CD4-positive, alpha-beta T cell (primary cell): ENCODE results near the gene PPP1R9B. TPM values are rescaled to one million over a fixed set of nuclear protein-coding genes. Genes with fewer than 3 reads are reported as not detected.

Experiments used
- ATAC-seq: fragments of 200-7000 bp; cut with Tn5 transposase; one replicate; pipeline ENCODE4 v1.10.0; 2022; ENCODE audit warnings: mild to moderate bottlenecking; ENCODE audit not compliant: poor library complexity
- CTCF ChIA-PET: fragments of 350-600 bp; sonication (Branson Sonifier 250); formaldehyde crosslinking; loops from one replicate; lab custom pipeline; 2021; ENCODE audit warnings: antibody characterized with exemption, inconsistent platforms; lab: Charles Lee
- POLR2A ChIA-PET: fragments of 350-600 bp; sonication (Branson Sonifier 250); formaldehyde crosslinking; loops from one replicate; lab custom pipeline; 2021; ENCODE audit warnings: antibody characterized with exemption, inconsistent platforms; lab: Charles Lee
- DNase-seq, 14 experiments: peaks; one replicate each; pipeline ENCODE4 v3.0.0-alpha.2; 2013 to 2020; ENCODE audit warnings: mixed read lengths in 2 of 14
- H3K27ac ChIP-seq, 2 donors: one replicate each; pipeline versions ENCODE4 v1.5.1 to v1.7.0; 2013; ENCODE audit warnings: low read length in 2 of 2, low read depth in 1 of 2, mild to moderate bottlenecking in 1 of 2
- H3K27me3 ChIP-seq, 2 experiments: 1 replicate in 1 of 2; 2 replicates in 1 of 2; pipeline versions ENCODE4 v1.6.1 to v1.7.0; 2013; ENCODE audit warnings: low read length in 2 of 2, control low read depth in 1 of 2, mild to moderate bottlenecking in 1 of 2, moderate library complexity in 1 of 2; ENCODE audit not compliant: insufficient read depth in 2 of 2, control insufficient read depth in 1 of 2
- H3K36me3 ChIP-seq: one replicate; pipeline ENCODE4 v1.6.1; 2013; ENCODE audit warnings: low read length, control low read depth; ENCODE audit not compliant: insufficient read depth
- H3K4me1 ChIP-seq: one replicate; pipeline ENCODE4 v1.6.1; 2013; ENCODE audit warnings: low read length, control low read depth; ENCODE audit not compliant: insufficient read depth
- H3K4me3 ChIP-seq: one replicate; pipeline ENCODE4 v1.5.1; 2013; ENCODE audit warnings: mild to moderate bottlenecking, low read length, moderate library complexity
- H3K9me3 ChIP-seq, 2 experiments: 1 replicate in 1 of 2; 2 replicates in 1 of 2; pipeline versions ENCODE4 v1.6.1 to v1.7.0; 2013; ENCODE audit warnings: low read length in 2 of 2, mild to moderate bottlenecking in 2 of 2, control low read depth in 1 of 2, moderate library complexity in 1 of 2; ENCODE audit not compliant: control insufficient read depth in 1 of 2, insufficient read depth in 1 of 2
- H3K27ac Mint-ChIP-seq: one replicate; pipeline ENCODE4 v1.8.0; 2020; ENCODE audit warnings: mixed read lengths
- H3K27me3 Mint-ChIP-seq: one replicate; pipeline ENCODE4 v1.8.0; 2021; ENCODE audit warnings: mixed read lengths
- H3K36me3 Mint-ChIP-seq: one replicate; pipeline ENCODE4 v1.8.0; 2021; ENCODE audit warnings: low read depth, mixed read lengths
- H3K4me1 Mint-ChIP-seq: one replicate; pipeline ENCODE4 v1.8.0; 2021; ENCODE audit warnings: low read depth, mixed read lengths
- H3K4me3 Mint-ChIP-seq: one replicate; pipeline ENCODE4 v1.8.0; 2020; ENCODE audit warnings: mild to moderate bottlenecking, mixed read lengths
- H3K9me3 Mint-ChIP-seq: one replicate; pipeline ENCODE4 v1.8.0; 2020; ENCODE audit warnings: mixed read lengths
- CTCF ChIP-seq: fragments of 200-600 bp; IDR thresholded peaks from one replicate; pipeline ENCODE4 v1.8.0; 2022; ENCODE audit warnings: antibody characterized with exemption, mild to moderate bottlenecking
- intact Hi-C, 2 experiments: fragments of 100-400 bp; cut with DNase I in 1 of 2; cut with micrococcal nuclease in 1 of 2; formaldehyde crosslinking; loops; one replicate each; pipeline versions ENCODE4 v1.15.1 to v1.9.0; 2023 to 2025; cut with DNase I, micrococcal nuclease
- total RNA-seq, 174 experiments: library from RNA in 2 of 174; stranded (reverse) in 2 of 174; gene quantifications; one replicate each; pipeline ENCODE4 v1.2.3 and lab custom pipeline; 2021 to 2026

Gene PPP1R9B
- total RNA-seq, 2 experiments from 2014 or later, result 53.4 to 55.7 TPM

- no peak for TF ChIP-seq CTCF
- H3K9me3 Mint-ChIP-seq, result no peaks in the 10 kb centered on the region
- ATAC-seq (no peak), DNase-seq (no peak)
- CTCF ChIA-PET, result no interaction called here
- no peaks in the 10 kb centered on the region for H3K27me3 Mint-ChIP-seq
- POLR2A ChIA-PET, result interaction anchor here (0.6 kb wide), 1 partner anchor 35 kb away, joined by 3 read pairs; no protein-coding TSS in a partner anchor
- no peak overlapping the region for H3K4me3 ChIP-seq
- no peak overlapping the region for H3K27ac ChIP-seq
- no peaks in the 10 kb centered on the region for H3K9me3 ChIP-seq
- H3K36me3 Mint-ChIP-seq, result no peaks in the 10 kb centered on the region
- intact Hi-C loops, result loop anchor here in 1 of 2 experiments (5.0 kb wide), 1 partner anchor 33 kb away; the partner anchor contains the start of gene SAMD14
- no peaks in the 10 kb centered on the region for H3K27me3 ChIP-seq
- H3K4me1 Mint-ChIP-seq, result peaks cover 38% of the 10 kb centered on the region
- no peaks in the 10 kb centered on the region for H3K36me3 ChIP-seq
- H3K27ac Mint-ChIP-seq, result no peak overlapping the region
- no peak overlapping the region for H3K4me3 Mint-ChIP-seq
- H3K4me1 ChIP-seq, result peaks cover 38% of the 10 kb centered on the region
Observed at GRCh38 chr17:50165466-50165865, 15.0 kb upstream of the PPP1R9B start.

GRCh38 chr17:50165066-50165465, 14.6 kb upstream of the PPP1R9B start:
- no peak overlapping the region for H3K4me3 Mint-ChIP-seq
- H3K9me3 Mint-ChIP-seq, result no peaks in the 10 kb centered on the region
- Histone ChIP-seq H3K4me3 (no peak overlapping the region), H3K36me3 (no peaks in the 10 kb centered on the region), H3K4me1 (peaks cover 39% of the 10 kb centered on the region), H3K27me3 (no peaks in the 10 kb centered on the region), H3K9me3 (no peaks in the 10 kb centered on the region), H3K27ac (no peak overlapping the region)
- intact Hi-C loops, result loop anchor here in 1 of 2 experiments (5.0 kb wide), 1 partner anchor 33 kb away; the partner anchor contains the start of gene SAMD14
- ChIA-PET POLR2A (no interaction called here), CTCF (no interaction called here)
- H3K27me3 Mint-ChIP-seq, result no peaks in the 10 kb centered on the region
- peaks cover 40% of the 10 kb centered on the region for H3K4me1 Mint-ChIP-seq
- DNase-seq, result no peak
- TF ChIP-seq CTCF, result no peak
- no peak for ATAC-seq
- no peaks in the 10 kb centered on the region for H3K36me3 Mint-ChIP-seq
- H3K27ac Mint-ChIP-seq, result no peak overlapping the region

- ATAC-seq, result no peak
Observed at GRCh38 chr17:50164697-50164988, 14.2 kb upstream of the PPP1R9B start.

More at GRCh38 chr17:50164697-50164988, 14.2 kb upstream of the PPP1R9B start:
- H3K4me3 ChIP-seq, result no peak overlapping the region
- H3K4me3 Mint-ChIP-seq, result no peak overlapping the region
- H3K4me1 Mint-ChIP-seq, result peaks cover 44% of the 10 kb centered on the region
- H3K9me3 ChIP-seq, result no peaks in the 10 kb centered on the region
- H3K27me3 ChIP-seq, result no peaks in the 10 kb centered on the region
- intact Hi-C loops, result no loop called here
- no peaks in the 10 kb centered on the region for H3K36me3 Mint-ChIP-seq
- no peaks in the 10 kb centered on the region for H3K9me3 Mint-ChIP-seq
- ChIA-PET CTCF (no interaction called here), POLR2A (no interaction called here)
- H3K27ac ChIP-seq, result no peak overlapping the region
- H3K27me3 Mint-ChIP-seq, result no peaks in the 10 kb centered on the region
- no peaks in the 10 kb centered on the region for H3K36me3 ChIP-seq
- no peak for DNase-seq
- no peak for TF ChIP-seq CTCF
- peaks cover 39% of the 10 kb centered on the region for H3K4me1 ChIP-seq
- no peak overlapping the region for H3K27ac Mint-ChIP-seq
